KMS-11 (cell line): ENCODE data around the gene DSCAML1.

Experiments
- H2AFZ ChIP-seq: fragments of 200-600 bp; sonication (generic); 2 replicates; pipeline ENCODE4 v1.6.1; 2016; ENCODE audit warnings: antibody characterized with exemption, mixed run types, low read depth
- H3K27ac ChIP-seq: fragments of 200-600 bp; sonication (generic); 2 replicates; pipeline ENCODE4 v1.6.1; 2016; ENCODE audit warnings: mild to moderate bottlenecking, mixed run types
- H3K27me3 ChIP-seq: fragments of 200-600 bp; sonication (generic); 2 replicates; pipeline ENCODE4 v1.6.1; 2017; ENCODE audit warnings: mild to moderate bottlenecking, low read depth, mixed run types, moderate library complexity; ENCODE audit not compliant: insufficient read depth
- H3K36me3 ChIP-seq: fragments of 200-600 bp; sonication (generic); 2 replicates; pipeline ENCODE4 v1.6.1; 2017; ENCODE audit warnings: mild to moderate bottlenecking, mixed run types; ENCODE audit not compliant: insufficient read depth
- H3K4me1 ChIP-seq: fragments of 200-600 bp; sonication (generic); 2 replicates; pipeline ENCODE4 v1.6.1; 2016; ENCODE audit warnings: mild to moderate bottlenecking, low read depth, mixed run types; ENCODE audit not compliant: poor library complexity, severe bottlenecking
- H3K4me2 ChIP-seq: fragments of 200-600 bp; sonication (generic); 2 replicates; pipeline ENCODE4 v1.7.0; 2016; ENCODE audit warnings: mild to moderate bottlenecking, mixed run types
- H3K4me3 ChIP-seq: fragments of 200-600 bp; sonication (generic); IDR thresholded peaks from 2 replicates; pipeline ENCODE4 v1.6.1; 2017; ENCODE audit warnings: low read depth, low read length, mixed read lengths; ENCODE audit not compliant: insufficient read depth
- H3K79me2 ChIP-seq: fragments of 200-600 bp; sonication (generic); 2 replicates; pipeline ENCODE4 v1.6.1; 2016; ENCODE audit warnings: low read depth, mixed run types; ENCODE audit not compliant: insufficient read depth
- H3K9ac ChIP-seq: fragments of 200-600 bp; sonication (generic); 2 replicates; pipeline ENCODE4 v1.6.1; 2016; ENCODE audit warnings: mild to moderate bottlenecking, mixed run types
- H4K20me1 ChIP-seq: fragments of 200-600 bp; sonication (generic); 2 replicates; pipeline ENCODE4 v1.6.1; 2016; ENCODE audit warnings: mild to moderate bottlenecking, mixed run types; ENCODE audit not compliant: insufficient read depth
- CTCF ChIP-seq: fragments of 200-600 bp; sonication (generic); conservative IDR thresholded peaks from 2 replicates; pipeline ENCODE4 v1.6.1; 2017; ENCODE audit warnings: low read depth, mild to moderate bottlenecking, antibody characterized with exemption, low read length, moderate library complexity, mixed read lengths

Gene DSCAML1

GRCh38 chr11:117826190-117826570 lies 29.2 kb upstream of the DSCAML1 start:
- Histone ChIP-seq H3K27ac (no peak overlapping the region), H3K79me2 (no peaks in the 10 kb centered on the region), H3K4me2 (no peak overlapping the region), H3K4me3 (no peak overlapping the region), H3K4me1 (no peaks in the 10 kb centered on the region), H3K36me3 (no peaks in the 10 kb centered on the region), H2AFZ (no peak overlapping the region), H4K20me1 (no peaks in the 10 kb centered on the region), H3K27me3 (no peaks in the 10 kb centered on the region), H3K9ac (no peak overlapping the region)
- TF ChIP-seq CTCF, result no peak

GRCh38 chr11:117825538-117826189 lies 28.6 kb upstream of the DSCAML1 start:
- Histone ChIP-seq H3K4me1 (no peaks in the 10 kb centered on the region), H3K79me2 (no peaks in the 10 kb centered on the region), H3K4me2 (no peak overlapping the region), H3K36me3 (no peaks in the 10 kb centered on the region), H3K9ac (no peak overlapping the region), H4K20me1 (no peaks in the 10 kb centered on the region), H3K4me3 (no peak overlapping the region), H3K27ac (no peak overlapping the region), H2AFZ (no peak overlapping the region), H3K27me3 (no peaks in the 10 kb centered on the region)
- no peak for TF ChIP-seq CTCF

DNA sequence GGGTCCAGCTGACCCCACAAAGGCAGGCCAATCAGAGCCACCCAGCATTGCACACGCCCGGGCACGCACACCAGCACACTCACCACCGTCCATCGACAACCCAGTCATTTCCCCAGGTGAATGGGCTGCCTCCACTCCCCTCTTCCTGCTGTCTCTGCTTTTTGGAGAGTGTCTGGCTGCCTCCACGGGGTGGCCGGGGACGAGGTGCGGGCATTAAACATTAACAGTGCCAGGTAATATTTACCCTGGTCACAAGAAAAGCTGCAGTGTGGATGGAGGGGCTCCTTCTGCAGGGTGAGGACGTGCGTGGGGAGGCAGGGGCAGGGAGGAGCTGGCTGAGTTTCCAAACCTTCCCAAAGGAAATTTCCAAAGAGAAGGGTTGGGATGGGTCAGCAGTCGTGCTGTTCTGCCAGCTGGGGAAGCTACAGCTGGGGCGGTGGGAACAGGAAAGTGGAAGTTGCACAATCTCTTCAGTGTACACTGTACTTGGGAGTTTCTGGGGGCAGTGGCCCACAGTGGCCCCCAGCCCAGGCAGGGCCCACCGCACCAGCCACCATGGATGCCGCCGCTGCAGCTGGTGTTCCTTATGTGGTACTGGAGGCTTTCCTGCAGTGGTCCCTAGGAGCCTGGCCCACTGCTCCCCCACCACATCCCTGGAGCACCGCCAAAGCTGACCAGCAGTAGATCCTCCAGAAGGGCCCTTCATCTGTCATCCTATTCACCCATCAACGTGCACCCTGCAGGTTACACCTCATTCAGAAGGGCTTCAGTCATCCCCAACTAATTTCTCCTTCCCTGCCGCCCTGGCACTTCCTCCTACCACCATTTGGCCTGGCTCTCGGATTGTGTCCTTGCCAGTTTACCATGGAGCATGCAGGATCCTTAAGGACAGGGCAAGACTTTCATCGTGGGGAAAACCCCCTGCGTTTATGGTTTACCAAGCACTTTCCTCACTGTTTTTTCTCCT lies 27.8 kb upstream of the DSCAML1 start, which contains the start of gene FXYD2:
FXYD2 (minus strand) TSS at position 174 of the 967 bp plus-strand sequence; CDS start at position 108, 66 bp downstream.
- Histone ChIP-seq H3K27me3 (no peaks in the 10 kb centered on the region), H2AFZ (no peak within 1 kb of the TSS), H3K4me1 (no peaks in the 10 kb centered on the region), H3K79me2 (no peaks in the 10 kb centered on the region), H3K27ac (no peak within 1 kb of the TSS), H3K9ac (no peak within 1 kb of the TSS), H3K36me3 (no peaks in the 10 kb centered on the region), H3K4me2 (no peak within 1 kb of the TSS), H4K20me1 (no peaks in the 10 kb centered on the region), H3K4me3 (no peak within 1 kb of the TSS)
- TF ChIP-seq CTCF, result no peak

DNA sequence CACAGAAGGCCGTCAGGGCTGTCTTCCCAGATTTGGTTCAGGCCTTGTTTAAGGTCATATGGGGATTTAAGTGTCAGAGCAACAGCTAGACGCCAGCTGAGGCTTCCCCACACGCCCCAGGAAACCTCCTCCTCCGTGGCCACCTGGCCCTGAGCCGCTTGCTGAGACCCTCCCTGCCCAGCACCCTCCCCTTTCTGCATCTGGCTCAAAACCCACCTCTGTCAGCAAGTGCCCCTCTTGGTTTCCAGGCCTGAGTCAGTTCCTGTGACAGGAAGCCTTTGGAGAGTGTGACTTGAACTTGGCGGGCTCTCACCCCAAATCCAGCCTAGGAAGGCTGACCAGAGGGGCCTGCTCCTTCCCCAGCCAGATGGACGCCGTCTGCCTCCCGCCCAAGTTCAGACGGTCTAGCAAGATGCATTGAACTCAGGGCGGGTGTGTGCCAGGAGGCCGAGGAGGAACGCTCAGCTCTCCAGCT lies 27.0 kb upstream of the DSCAML1 start:
- no peaks in the 10 kb centered on the region for H3K36me3 ChIP-seq
- H3K4me2 ChIP-seq, result no peak overlapping the region
- H3K27ac ChIP-seq, result no peak overlapping the region
- no peak for TF ChIP-seq CTCF
- H3K79me2 ChIP-seq, result no peaks in the 10 kb centered on the region
- no peaks in the 10 kb centered on the region for H3K4me1 ChIP-seq
- H4K20me1 ChIP-seq, result no peaks in the 10 kb centered on the region
- H2AFZ ChIP-seq, result no peak overlapping the region
- H3K27me3 ChIP-seq, result no peaks in the 10 kb centered on the region
- no peak overlapping the region for H3K4me3 ChIP-seq
- no peak overlapping the region for H3K9ac ChIP-seq
